ENCODE data around the gene MBD2. TPM values are rescaled to one million over a fixed set of nuclear protein-coding genes. Genes with fewer than 3 reads are reported as not detected.

The MBD2 gene, protein sequence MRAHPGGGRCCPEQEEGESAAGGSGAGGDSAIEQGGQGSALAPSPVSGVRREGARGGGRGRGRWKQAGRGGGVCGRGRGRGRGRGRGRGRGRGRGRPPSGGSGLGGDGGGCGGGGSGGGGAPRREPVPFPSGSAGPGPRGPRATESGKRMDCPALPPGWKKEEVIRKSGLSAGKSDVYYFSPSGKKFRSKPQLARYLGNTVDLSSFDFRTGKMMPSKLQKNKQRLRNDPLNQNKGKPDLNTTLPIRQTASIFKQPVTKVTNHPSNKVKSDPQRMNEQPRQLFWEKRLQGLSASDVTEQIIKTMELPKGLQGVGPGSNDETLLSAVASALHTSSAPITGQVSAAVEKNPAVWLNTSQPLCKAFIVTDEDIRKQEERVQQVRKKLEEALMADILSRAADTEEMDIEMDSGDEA
- total RNA-seq: 43.0 TPM

DNA sequence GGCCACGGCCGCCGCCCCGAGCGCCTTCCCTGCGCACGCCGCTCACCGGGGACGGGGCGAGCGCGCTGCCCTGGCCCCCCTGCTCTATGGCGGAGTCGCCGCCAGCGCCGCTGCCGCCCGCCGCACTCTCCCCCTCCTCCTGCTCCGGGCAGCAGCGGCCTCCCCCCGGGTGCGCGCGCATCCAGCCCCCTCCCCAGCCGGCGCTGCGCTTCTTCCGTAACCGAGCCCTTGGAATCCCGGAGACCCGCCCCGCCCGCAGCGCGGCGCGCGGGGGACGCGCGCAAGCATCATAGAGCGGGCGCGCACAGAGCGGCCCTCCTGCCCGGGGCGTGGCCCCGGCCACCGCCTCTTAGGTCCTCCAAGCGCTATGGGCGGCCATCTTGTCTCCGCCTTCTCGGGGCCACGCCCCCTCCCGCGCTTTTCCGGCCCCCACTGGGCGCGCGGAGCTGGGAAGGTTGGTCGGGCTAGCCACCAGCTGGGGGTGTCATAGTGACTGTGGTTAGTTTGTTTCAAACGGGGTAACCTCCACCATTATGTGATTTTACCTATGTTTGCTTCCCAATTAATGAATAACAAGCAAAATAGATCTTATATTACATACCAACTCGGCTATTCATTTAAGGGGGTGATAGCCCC is at the start of gene MBD2:
MBD2 (minus strand) TSS at position 291 of the 636 bp plus-strand sequence; CDS start at position 181, 110 bp downstream.
- peaks cover 39% of the 10 kb centered on the region for H3K4me1 ChIP-seq
- TF ChIP-seq POLR2A (IDR thresholded peaks at IDR 0.05) (peak in 1 of 2 donors; percentile 66), CTCF (IDR thresholded peaks at IDR 0.05) (no peak), POLR2AphosphoS5 (IDR thresholded peaks at IDR 0.05; ENCODE audit: insufficient read depth in 1 of 2, low read depth in 1 of 2) (peak; percentile 65 to 69)
- peak within 1 kb of the TSS; percentile 82 for H3K27ac ChIP-seq
- DNase-seq (ENCODE audit: extremely low spot score in 2 of 2): peak in 1 of 2 donors; percentile 93
- H3K9me3 ChIP-seq: no peaks in the 10 kb centered on the region
- no peaks in the 10 kb centered on the region for H3K27me3 ChIP-seq
- no peaks in the 10 kb centered on the region for H3K36me3 ChIP-seq
- intact Hi-C loops (cut with DNase I): no loop called here
- H3K4me3 ChIP-seq: peak within 1 kb of the TSS; percentile 72 to 75

DNA sequence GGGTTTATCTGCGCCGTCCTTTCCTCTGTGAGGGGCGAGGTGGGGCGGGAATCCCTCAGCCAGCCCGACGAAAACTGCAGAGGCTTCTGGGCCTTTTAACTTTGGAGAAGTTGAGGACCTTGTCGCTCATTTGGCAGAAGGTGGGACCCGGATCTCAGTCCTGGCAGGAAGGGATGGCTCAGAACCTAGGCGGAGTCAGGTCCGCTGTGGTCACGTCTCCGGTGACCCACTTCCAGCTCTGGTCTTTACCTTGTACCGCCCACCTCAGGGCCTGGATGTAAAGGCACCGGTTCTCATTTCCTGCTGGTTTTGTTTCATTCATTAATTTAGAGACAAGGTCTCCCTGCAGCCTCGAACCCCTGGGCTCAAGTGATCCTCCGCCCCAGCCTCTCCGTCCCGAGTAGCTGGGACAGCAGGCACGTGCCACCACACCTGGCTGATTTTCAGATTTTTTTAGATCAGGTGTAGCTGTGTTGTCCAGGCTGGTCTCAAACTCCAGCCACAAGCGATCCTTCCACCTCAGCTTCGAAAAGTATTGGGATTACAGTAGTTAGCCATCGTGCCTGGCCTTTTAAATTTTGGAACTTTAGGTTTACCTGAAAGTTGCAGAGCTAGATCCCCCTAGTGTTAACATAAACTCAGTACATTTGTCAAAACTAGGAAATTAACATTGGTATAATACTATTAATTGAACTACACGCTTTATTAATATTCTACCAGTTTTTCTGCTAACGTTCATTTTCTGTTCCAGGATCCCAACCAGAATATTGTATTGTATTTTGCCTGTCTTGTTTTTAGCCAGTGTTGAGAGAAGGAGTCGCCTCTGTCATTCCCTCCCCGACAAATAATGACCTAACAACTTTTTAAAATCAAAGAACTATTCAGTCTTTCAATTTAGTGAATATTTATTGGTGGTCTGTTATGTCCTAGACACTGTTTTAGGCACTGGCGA is 45.7 kb upstream of the MBD2 start:
- H3K4me1 ChIP-seq: peaks cover 19% of the 10 kb centered on the region
- no peak for DNase-seq (ENCODE audit: extremely low spot score in 2 of 2)
- no peaks in the 10 kb centered on the region for H3K36me3 ChIP-seq
- intact Hi-C loops (cut with DNase I): no loop called here
- TF ChIP-seq CTCF (IDR thresholded peaks at IDR 0.05): peak in 2 of 3 experiments; percentile 2 to 28
- no peak for TF ChIP-seq POLR2A (IDR thresholded peaks at IDR 0.05)
- H3K27me3 ChIP-seq: no peaks in the 10 kb centered on the region
- peak overlapping the region; percentile 80 for H3K27ac ChIP-seq
- H3K4me3 ChIP-seq: peak overlapping the region; percentile 56 to 58
- H3K9me3 ChIP-seq: no peaks in the 10 kb centered on the region

DNA sequence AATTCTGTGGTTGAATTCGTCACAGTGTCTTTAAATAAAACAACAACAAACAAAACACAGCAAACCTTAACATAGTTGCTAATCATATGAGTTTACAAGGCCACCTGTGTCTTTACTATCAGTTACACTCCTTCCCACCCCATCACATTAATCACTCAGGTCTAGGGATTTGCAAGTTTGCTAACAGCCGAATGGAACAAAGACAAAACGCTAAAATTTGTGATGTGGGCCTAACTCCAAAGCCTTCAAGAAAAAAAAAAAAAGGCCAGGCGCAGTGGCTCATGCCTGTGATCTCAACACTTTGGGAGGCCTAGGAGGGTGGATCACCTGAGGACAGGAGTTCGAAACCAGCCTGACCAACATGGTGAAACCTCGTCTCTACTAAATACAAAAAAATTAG is 44.3 kb upstream of the MBD2 start:
- DNase-seq (ENCODE audit: extremely low spot score in 2 of 2): no peak
- no peaks in the 10 kb centered on the region for H3K36me3 ChIP-seq
- peak overlapping the region; percentile 56 to 58 for H3K4me3 ChIP-seq
- no peaks in the 10 kb centered on the region for H3K27me3 ChIP-seq
- intact Hi-C loops (cut with DNase I): no loop called here
- no peaks in the 10 kb centered on the region for H3K9me3 ChIP-seq
- peak overlapping the region; percentile 80 for H3K27ac ChIP-seq
- no peak for TF ChIP-seq CTCF (IDR thresholded peaks at IDR 0.05)
- TF ChIP-seq POLR2AphosphoS5 (IDR thresholded peaks at IDR 0.05; ENCODE audit: insufficient read depth in 1 of 2, low read depth in 1 of 2): no peak
- TF ChIP-seq POLR2A (IDR thresholded peaks at IDR 0.05): no peak
- H3K4me1 ChIP-seq: peaks cover 19% of the 10 kb centered on the region

DNA sequence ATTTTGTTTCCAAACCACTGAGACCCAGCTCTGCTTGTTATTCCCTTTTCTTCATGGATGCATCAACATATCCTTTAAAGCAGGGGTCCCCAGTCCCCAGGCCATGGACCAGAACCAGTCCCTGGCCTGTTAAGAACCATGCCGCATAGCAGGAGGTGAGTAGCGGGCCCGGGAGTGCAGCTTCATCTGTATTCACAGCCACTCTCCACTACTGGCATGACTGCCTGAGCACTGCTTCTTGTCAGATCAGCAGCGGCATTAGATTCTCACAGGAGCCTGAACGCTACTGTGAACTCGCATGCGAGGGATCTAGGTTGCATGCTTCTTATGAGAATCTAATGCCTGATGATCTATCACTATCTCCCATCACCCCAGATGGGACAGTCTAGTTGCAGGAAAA is 43.2 kb upstream of the MBD2 start:
- Histone ChIP-seq H3K4me1 (peaks cover 19% of the 10 kb centered on the region), H3K36me3 (no peaks in the 10 kb centered on the region), H3K4me3 (no peak overlapping the region), H3K27me3 (no peaks in the 10 kb centered on the region), H3K9me3 (no peaks in the 10 kb centered on the region), H3K27ac (no peak overlapping the region)
- TF ChIP-seq CTCF (IDR thresholded peaks at IDR 0.05): no peak
- no peak for TF ChIP-seq POLR2A (IDR thresholded peaks at IDR 0.05)
- no peak for DNase-seq (ENCODE audit: extremely low spot score in 2 of 2)
- intact Hi-C loops (cut with DNase I): no loop called here

Measured in vagina (tissue), 2 donors.